ENCODE measurements around the gene SLC25A17.
"Not testable (repeated sequence)": the region's sequence is repeated elsewhere in the genome, so short reads cannot be mapped to it uniquely, and the experiment has no call there.

Gene SLC25A17

DNA sequence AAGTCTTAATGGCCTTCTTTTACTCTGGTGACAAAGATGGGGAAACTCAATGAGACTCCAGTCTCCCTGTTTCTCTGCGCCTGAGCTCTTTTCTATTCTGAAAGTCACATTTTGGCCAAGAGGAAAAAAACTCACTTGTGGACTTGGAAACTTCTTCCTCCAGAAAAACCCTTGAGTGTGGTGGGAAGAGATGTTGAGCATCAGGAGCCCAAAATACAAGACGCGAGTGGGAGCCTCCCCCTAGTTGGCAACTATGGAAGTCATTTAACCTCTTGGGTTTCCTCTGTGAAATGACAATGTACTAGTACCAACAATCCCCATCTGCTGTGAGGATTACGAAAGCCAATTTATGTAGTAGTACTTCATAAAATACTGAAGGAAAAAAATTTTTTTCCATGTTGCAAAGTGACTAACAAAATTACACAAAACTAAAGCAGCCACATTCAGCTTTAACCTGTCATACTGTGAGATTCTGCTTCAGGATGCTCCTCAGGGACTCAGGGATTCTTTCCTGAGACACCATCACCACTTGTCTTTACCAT lies 524 bp upstream of the SLC25A17 start:
- DNase-seq (ENCODE audit: low read depth) = no peak

DNA sequence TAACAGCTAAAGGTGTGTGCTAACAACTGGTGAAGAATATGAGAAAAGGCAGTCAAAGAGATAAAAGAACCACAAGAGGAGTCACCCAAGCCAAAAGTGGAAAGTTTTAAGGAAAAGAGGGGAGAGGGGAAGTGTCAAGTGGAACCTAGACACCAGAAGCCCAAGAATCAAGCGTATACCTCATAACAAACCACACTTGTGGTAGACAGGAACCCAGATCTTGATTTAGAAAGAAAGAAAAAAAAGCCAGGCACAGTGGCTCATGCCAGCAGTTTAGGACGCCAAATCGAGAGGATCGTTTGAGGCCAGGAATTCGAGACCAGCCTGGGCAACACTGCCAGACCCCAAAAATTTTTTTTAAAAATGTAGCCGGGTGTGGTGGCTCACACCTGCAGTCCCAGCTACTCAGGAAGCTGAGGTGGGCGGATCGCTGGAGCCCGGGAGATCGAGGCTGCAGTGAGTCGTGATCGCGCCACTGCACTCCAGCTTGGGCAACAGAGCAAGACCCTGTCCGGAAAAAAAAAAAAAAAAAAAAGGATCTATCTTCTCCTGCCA lies 877 bp downstream of the SLC25A17 start:
- DNase-seq (ENCODE audit: low read depth) = no peak

DNA sequence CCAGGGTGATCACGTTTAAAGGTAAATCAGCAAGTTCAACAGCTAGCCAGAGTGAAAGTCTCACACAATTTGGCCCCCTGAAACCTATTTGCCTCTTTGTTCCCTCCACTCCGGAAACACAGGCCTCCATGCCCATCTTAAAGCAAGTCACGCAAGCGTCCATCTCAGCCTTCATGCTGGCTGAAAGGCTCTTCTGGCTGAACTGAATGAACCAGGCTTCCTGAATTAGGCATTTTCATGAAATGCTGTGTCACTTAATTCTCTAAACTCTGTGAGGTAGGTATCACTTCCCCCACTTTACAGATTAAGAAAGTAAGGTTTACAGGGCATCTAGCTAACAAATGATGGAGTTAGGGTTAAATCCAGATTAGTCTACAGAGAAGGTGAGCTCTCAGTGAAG lies 1.4 kb downstream of the SLC25A17 start:
- DNase-seq (ENCODE audit: low read depth) = no peak

DNA sequence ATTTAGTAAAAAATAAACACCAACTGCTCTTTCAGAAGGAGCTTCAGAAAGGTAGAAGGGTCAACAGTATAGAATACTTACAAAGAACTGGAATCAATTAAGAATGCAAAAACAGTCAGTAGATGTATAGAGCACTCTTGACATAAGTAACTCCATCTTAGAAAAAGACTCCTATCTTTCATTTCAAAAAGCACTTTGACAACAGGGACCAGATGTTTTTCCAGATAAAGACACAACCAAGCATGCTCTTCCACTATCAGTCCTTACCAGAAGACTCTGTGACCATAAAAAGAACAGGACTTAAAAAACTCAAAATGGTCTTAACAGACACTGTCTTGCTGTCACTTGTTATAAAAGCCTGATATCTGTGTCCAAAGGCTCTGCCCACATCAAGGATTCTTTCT lies 5.2 kb downstream of the SLC25A17 start:
- DNase-seq (ENCODE audit: low read depth) = no peak

DNA sequence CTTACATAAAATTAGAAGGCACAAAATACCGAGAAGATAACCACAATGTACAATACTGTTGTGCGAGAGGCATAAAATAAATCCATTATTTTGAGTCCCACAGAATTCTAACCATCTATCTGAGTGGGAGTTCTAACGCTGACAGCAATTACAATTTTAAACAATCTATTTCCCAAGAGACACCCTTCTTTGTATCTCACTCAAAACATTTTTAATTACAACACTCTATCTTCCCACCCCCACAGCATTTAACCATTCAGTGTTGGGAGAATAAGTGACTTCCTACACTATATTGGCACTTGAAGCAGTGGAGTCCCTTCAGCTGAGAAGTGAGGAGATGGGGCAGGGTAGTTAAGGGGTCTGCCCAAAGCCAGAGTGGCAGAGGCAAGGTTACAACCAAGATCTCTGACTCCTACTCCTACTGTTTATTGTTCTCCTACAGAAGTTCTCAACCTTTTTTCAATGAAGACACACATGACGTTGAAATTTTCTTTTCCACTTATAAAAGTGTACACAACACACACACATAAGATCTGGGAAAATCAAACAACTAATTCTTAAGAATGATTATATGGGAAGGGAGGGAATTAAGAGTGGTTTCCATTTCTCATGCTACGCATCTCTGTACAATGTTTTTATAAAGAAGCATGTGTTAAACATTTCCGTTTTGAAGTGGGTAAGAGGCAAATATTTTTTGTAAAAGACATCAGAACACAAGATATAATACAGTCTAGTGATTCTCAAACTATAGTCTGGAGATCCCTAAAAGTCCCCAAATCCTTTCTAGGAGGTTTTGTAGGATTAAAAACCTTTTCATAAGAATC lies 10.9 kb downstream of the SLC25A17 start:
- no peak for DNase-seq (ENCODE audit: low read depth)

DNA sequence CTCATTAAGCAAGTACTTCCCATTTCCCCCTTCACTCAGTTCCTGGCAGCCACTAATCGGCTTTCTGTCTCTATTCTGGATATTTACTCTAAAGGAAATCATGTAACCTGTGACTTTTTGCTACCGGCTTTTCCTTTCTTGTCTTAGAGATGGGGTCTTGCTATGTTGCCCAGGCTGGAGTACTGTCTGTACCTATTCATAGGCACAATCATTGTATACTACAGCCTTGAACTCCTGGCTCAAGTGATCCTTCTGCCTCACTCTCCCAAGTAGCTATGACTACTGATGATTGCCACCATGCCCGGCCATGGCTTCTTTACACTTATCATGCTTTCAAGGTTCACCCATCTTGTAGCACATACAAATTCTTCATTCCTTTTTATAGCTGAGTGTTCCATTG lies 12.4 kb downstream of the SLC25A17 start:
- DNase-seq (ENCODE audit: low read depth) = no peak

DNA sequence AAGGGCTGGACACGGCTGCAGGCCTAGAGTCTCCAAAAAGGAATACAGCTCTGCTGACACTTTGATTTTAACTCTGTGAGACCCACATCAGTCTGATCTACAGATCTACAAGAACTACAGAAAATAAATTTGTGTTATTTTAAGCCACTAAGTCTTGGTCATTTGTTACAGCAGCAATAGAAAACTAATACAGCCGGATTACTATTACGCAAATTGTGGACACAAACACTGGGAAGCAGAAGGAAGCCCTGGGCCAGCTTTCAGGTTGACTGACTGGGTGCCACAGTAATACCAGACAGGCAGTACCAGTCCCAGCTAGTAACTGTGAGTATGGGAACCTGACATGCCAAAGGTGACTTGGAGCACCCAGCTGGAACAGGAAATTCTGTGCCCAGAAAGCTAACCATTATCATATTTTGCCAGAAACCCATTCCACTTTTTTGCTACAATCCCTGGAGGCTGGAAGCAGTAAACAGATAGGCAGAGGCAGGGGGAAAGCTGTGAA lies 13.4 kb downstream of the SLC25A17 start:
- DNase-seq (ENCODE audit: low read depth) = no peak

DNA sequence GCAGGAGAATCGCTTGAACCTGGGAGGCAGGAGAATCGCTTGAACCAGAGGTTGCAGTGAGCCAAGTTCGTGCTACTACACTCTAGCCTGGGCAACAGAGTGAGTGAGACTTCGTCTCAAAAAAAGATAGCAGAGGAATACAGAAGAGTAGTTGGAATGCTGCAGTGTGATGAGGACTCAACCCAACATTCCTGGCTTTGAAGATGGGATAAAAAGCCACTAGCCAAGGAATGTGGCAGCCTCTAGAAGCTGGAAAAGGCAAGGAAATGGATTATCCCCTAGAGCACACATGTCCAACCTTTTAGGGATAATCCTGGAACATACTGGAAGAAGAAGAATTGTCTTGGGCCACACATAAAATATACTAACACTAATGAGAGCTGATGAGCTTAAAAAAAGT lies 13.9 kb downstream of the SLC25A17 start:
- DNase-seq (ENCODE audit: low read depth) = no peak

DNA sequence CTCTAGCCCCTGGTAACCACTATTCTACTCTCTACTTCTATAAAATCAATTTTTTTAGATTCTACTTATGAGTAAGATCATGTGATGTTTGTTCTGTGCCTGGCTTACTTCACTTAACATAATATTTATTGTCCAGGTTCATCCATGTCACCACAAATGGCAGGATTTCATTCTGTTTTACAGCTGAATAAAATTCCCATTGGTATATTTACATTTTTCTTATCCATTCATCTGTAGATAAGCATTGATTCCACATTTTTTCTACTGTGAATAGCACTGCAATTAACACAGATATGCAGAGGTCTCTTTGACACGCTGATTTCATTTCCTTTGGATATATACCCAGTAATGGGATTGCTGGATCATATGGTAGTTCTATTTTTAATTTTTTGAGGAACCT lies 15.8 kb downstream of the SLC25A17 start:
- no peak for DNase-seq (ENCODE audit: low read depth)

DNA sequence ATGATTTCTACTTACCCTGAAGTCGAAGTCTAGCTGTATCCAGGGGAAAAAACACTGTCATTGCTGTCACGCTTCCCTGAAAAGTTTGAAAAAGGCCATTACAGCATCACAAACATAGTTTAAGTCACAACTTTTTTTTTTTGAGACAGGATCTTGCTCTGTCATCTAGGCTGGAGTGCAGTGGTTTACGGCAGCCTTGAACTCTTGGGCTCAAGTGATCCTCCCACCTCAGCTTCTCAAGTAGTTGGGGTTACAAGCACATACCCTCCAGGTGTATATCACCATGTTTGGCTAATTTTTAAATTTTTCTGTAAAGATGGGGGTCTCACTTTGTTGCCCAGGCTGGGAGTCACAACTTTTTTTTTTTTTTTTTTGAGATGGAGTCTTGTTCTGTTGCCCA lies 20.1 kb downstream of the SLC25A17 start:
- no peak for DNase-seq (ENCODE audit: low read depth)

DNA sequence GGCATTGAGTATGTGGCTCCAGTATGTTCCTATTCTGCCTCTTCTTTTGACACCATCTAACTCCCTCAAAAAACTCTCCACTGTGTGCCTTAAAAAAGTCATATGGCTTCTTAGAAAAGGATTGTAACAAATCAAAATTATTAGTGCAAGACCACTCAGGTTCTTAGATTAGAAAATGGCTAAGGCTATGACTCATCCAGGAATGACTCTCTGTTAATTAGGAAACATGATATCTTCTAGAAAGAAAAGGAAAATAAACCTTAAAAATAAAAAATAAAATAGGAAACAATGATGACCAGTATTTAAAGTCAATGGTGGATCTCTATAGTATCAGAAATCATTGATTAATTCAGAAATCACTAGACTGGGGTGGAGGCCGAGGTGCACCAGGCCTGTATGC lies 21.7 kb downstream of the SLC25A17 start:
- no peak for DNase-seq (ENCODE audit: low read depth)

DNA sequence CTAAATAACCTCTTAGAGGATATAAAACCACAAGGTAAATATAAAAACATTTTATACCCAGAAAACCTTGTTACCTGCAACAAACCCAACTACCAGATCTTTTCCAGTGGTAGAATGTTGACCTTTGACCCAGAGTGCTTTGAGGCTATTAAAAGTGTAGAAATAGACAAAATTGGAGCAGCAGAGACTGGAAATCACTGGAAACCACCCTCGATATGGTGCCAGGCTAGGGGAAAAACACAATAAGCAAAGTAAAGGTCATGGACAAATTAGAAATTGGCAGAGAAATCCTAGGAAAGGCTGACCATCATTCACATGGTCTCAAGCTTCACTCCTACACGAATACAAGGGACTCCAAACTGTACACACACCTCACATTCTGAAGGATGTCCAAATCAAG lies 26.7 kb downstream of the SLC25A17 start:
- DNase-seq (ENCODE audit: low read depth) = no peak

DNA sequence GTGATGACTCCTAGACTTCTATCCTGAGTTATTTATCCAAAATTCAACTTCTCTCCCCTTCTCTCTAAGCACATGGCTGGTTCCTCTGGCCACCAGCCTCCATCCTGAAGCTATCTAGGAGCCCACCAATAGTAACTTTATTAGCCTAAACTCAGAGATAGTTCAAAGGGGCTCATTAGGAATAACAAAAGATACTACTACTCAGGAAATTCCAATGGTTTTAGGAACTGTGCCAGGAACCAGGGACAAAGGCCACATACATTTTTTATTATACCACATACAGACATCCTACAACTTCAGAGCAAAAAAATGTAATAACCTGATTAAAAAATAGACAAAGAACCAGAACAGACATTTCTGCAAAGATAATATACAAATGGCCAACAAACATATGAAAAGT lies 27.9 kb downstream of the SLC25A17 start:
- DNase-seq (ENCODE audit: low read depth) = no peak

DNA sequence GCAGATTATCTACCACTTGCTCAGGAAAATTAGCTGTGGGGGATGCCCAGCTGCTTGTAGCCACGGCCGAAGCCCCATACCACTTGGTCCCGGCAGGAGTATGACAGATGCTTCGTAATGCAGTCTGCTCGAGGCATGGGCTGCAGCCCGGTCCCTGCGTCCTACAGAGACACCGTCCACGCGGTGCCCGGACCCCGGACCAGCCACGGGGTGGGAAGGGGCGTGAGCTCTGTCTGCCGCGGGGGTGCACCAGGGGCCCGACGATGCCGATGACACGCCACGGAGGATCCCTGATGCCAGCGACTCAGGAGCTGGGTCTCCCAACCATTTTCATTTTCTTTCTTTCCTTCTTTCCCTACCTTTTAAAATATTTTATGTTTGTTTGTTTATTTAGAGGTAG lies 30.0 kb downstream of the SLC25A17 start:
- no peak for DNase-seq (ENCODE audit: low read depth)

DNA sequence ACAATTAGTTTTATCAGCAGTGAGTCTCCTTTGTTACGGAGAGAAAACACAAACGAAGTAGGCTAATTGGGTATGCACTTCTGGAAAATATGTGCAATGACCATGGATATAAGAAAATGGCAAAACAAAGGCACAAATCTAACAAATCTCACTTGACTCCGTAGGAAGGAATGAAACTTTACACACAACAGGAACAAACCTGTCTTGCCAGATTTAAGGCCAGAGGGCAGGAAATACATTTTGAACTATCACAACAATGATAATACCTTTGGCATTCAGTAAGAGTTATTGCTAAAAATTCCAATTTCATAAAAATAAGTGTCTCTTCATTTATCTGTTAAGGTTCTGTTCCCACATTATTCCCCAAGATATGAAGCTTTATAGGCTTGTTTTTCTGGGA lies 36.6 kb downstream of the SLC25A17 start:
- DNase-seq (ENCODE audit: low read depth) = no peak

DNA sequence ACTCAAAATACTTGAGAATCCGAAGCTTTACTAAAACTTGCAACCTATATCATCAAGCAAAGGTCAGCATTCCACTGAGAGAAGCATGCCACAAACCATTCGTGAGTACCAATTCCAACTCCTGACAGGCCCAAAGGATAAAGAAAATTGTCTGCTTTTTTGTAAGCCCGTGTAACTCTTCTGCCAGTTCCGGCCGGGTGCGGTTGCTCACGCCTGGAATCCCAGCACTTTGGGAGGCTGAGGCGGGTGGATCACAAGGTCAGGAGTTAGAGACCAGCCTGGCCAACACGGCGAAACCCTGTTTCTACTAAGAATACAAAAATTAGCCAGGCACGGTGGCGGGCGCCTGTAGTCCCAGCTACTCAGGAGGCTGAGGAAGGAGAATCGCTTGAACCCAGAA lies 37.4 kb downstream of the SLC25A17 start:
- DNase-seq (ENCODE audit: low read depth) = not testable (repeated sequence)

DNA sequence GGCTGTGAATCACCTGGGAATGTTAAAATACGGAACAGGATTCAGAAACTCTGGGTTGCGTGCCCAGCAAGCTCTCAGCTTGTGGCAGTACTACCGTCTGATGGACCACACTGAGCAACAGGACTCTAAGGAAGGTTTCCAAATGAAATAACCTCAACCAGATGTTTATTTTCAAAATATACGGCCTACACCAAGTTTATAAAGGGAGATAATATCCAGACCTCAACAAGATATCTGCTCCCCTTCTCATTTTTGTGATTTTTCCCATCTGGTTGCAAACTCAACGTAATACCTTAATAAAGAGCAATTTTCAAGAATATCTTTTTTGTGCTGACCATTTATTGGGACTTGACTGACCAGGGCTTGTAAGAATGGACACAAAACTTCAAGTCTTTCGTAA lies 49.4 kb downstream of the SLC25A17 start:
- no peak for DNase-seq (ENCODE audit: low read depth)

DNA sequence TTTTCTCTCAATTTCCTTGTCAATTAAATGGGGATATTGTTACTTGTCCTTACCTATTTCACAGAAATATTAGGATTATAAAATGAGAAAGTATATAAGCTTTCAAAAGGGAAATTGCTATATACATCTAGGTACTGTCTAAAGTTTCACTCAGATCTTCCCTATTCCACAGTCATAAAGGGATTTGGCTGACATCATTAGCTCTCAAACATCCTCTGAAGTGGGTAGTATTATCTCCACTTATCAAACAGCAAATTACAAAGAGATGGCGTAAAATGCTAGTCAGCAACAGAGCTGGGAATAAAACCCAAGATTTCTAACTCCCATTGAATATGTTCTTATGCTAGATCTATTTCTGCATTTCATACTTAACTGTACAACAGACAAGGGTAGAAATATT lies 50.9 kb downstream of the SLC25A17 start:
- DNase-seq (ENCODE audit: low read depth) = no peak

DNA sequence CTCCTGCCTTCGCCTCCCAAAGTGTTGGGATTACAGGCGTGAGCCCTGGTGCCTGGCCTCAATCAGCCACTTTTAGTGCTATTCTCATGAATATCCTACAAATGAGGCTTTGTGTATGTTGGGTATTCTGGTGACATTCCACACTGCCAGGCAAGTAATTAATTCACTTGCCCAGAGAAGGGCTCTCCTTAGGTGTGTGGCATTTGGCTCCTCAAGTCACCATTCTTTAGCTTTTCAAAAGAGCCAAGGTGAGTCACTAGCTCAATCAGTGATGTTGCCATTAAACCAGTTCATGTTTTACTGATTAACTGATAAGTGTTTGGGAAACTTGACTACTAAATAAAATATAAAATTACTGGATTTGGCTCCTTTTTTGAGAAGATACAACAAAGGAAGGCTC lies 52.2 kb downstream of the SLC25A17 start:
- DNase-seq (ENCODE audit: low read depth) = no peak

DNA sequence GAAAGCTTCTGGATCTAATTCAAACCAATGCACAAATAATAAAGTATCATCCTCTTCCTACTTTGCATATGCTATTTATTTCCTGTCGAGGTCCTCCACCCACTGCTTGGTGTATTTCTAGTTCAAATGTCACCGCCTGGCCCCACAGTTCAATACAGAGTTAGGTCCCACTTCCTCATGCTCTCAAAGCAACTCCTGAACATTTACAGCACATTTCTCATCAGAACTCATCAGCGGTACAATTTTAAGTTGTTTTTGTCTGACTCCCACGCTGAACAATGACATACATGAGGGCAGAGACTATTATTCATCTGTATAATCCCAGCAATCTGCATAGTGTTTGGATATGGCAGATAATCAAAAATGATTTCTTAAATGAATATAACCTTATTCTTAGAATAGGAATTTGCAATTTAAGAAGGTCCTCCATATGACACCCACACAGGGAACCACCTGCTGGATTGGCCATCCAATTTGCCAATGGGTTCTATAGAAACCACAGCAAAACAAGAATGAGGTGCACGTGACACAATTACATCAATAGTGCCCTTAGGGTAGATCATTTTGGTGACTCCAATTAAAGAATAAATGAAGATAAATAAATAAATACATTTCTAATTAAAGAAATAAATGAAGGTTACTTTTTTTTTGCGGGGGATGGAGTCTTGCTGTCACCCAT lies 54.2 kb downstream of the SLC25A17 start:
- DNase-seq (ENCODE audit: low read depth) = no peak

DNA sequence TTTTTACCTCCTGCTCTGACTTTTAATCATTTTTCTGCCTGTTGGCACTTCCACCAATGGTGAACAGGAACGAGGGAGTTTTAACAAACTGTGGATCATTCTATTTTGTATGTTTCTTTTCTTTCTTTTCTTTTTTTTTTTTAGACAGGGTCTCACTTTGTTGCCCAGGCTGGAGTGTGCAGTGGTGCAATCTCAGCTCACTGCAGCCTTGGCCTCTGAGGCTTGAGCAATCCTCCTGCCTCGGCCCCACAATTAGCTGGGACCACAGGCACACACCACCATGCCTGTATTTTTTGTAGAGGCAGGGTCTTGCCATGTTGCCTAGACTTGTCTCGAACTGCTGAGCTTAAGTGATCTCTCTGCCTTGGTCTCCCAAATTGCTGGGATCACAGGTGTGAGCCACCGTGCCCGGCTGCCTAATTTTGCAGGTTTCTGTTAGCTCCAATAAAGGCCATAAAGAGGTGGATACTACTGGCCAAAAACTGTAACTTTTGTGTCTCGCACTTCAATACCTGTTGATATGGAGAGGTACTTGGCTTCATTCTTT lies 59.8 kb downstream of the SLC25A17 start:
- no peak for DNase-seq (ENCODE audit: low read depth)

DNA sequence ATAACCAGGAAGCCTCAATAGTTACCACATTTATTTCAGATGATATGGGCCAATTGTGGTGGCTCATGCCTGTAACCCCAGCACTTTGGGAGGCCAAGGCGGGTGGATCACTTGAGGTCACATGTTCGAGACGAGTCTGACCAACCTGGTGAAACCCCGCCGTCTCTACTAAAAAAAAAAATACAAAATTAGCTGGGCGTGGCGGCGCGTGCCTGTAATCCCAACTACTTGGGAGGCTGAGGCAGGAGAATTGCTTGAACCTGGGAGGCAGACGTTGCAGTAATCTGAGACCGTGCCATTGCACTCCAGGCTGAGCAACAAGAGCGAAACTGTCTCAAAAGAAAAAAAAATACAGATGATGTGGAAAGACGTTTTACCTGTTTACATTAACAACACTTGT lies 60.3 kb downstream of the SLC25A17 start:
- not testable (repeated sequence) for DNase-seq (ENCODE audit: low read depth)

DNA sequence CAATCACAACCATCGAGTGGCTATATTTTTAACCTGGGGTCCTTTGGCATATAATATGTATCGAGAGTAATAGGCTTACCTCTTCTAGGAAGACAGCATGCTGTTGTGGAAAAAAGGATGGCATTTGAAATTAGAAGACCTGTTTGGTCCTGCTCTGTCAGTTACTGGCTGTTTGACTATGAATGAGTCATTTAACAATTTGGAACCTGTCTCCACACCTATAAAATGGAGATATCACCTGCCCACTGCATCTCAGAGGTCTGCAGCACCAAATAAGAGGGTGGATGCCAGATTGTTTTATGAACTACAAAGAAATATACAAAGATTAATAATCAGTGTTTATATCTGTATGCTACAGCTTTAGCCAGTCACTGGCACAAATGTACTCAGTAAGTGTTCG lies 60.8 kb downstream of the SLC25A17 start:
- DNase-seq (ENCODE audit: low read depth) = no peak
